Epithelial cell of esophagus (primary cell): ENCODE measurements around the gene CTNND1.

Experiments used
- DNase-seq: peaks from one replicate; pipeline ENCODE4 v3.0.0; 2010; ENCODE audit warnings: low read depth
- H3K4me3 ChIP-seq: 2 replicates; pipeline ENCODE4 v1.5.1; 2011; ENCODE audit warnings: mild to moderate bottlenecking, low read length, control low read depth
- TF ChIP-seq, protein P1 (sequence below): IDR thresholded peaks from 2 replicates; pipeline ENCODE4 v1.5.1; 2011; ENCODE audit warnings: low read depth, mild to moderate bottlenecking, low read length, control low read depth, inconsistent platforms; ENCODE audit not compliant: insufficient read depth; ENCODE audit errors: missing control alignments

CTNND1 gene

DNA sequence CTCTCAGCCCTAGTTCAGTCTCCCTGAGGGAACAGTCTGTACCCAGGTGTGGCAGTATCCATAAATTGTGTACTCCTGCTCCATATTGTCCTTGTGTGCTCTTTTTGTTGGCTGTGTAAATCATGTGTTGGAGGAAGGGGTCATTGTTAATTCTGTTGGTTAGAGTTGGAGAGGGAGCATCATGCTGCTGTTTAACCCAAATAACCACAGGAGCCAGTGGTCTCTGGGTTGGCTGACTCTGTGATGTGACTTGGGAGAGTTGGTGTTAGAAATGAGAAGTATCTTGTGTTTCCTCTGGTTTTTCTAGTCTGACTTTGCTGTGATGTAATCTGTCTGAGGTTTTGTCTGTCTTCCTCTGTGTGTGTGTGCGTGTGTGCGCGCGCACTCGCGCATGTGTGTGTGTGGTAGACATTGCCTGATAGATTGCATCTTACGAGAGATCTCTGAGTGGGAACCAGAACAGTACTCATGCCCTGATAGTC lies 30.5 kb downstream of the CTNND1 start:
- H3K4me3 ChIP-seq, result no peak overlapping the region
- TF ChIP-seq, protein P1, sequence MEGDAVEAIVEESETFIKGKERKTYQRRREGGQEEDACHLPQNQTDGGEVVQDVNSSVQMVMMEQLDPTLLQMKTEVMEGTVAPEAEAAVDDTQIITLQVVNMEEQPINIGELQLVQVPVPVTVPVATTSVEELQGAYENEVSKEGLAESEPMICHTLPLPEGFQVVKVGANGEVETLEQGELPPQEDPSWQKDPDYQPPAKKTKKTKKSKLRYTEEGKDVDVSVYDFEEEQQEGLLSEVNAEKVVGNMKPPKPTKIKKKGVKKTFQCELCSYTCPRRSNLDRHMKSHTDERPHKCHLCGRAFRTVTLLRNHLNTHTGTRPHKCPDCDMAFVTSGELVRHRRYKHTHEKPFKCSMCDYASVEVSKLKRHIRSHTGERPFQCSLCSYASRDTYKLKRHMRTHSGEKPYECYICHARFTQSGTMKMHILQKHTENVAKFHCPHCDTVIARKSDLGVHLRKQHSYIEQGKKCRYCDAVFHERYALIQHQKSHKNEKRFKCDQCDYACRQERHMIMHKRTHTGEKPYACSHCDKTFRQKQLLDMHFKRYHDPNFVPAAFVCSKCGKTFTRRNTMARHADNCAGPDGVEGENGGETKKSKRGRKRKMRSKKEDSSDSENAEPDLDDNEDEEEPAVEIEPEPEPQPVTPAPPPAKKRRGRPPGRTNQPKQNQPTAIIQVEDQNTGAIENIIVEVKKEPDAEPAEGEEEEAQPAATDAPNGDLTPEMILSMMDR, result no peak
- peak; percentile 60 for DNase-seq

DNA sequence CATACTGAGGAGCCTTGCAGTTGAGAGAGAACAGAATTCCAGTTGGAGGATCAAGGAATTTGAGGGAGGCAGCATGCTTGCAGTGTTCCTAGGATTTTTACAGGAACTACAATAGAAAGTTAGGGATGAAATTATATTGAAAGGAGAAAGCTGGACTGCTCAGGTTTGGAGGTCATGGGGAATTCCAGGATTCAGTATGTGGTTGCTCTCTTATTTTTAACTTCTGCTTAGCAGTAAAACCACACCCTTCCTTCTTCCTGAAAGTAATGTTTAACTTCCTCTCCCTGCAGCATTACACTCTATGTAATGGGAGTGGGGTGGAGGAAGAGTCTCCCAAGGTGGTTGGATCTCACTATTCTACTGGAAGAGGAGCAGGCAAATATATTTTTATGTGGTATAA lies 31.3 kb downstream of the CTNND1 start:
- peak; percentile 57 for DNase-seq
- TF ChIP-seq, protein P1, result no peak
- no peak overlapping the region for H3K4me3 ChIP-seq

DNA sequence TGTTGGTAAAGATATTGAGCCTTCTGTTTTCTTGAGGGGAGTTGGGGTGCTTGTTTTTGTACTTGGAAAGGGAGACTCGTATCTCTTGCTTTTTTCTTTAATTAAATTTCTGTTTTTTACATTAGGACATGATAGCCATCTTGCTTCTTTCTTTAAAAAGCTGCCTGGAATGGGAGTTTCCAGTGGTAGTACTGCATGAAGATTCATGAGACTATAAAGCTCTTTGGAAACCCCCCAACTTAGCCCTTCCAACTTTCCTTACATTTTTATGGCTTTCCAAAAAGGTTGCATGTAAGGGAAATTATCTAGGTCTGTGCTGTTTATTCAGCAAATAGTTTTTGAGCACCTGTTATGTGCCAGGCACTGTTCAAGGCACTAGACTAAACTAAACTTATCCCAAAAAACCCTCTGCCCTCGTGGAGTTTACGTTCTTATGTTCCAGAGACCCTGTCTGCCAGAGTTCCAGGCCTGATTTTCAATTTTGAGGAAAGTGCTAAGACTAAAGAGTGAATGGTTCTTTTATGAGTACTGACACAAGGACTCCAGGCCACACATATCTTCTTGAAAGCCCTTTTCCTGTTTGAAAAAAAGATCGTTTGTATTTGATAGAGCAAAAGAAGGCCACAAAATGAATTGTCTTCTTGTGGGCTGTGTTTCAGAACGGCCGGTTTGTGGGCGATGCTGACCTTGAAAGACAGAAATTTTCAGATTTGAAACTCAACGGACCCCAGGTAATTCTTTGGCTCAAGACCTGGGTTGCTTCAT lies 31.9 kb downstream of the CTNND1 start:
- H3K4me3 ChIP-seq, result no peak overlapping the region
- TF ChIP-seq, protein P1, result no peak
- no peak for DNase-seq

DNA sequence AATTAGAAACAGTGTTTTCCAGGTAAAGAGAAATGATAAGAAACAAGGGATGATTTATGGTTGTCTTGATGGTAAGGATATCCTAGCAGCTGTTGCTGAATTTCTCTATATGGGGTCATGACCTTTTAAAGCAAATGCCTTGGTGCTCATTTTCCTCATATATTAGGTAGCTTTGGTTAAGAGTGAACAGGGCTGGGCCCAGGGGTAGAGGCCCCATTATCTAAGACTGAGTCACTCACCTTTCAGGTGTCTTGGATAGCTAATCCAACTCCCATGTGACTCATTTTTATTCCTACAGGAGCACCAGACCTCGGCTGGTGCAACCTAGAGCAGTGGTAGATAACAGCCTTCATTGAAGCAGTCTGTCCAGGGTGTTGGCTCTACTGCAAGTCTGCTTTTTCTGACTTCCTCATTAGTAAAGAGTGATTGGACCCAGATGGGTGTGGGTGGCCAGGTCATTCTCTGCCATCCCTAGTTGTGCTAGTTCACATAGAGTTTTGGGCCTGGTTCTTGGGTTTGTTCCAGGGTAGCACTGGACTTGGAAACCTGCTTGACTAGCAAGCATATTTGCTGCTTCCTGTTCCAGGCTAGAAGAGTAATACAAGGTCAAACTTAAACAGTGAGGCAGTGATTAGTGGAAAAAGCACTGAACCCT lies 37.4 kb downstream of the CTNND1 start:
- peak; percentile 99 for DNase-seq
- H3K4me3 ChIP-seq, result no peak overlapping the region
- TF ChIP-seq, protein P1, result no peak

DNA sequence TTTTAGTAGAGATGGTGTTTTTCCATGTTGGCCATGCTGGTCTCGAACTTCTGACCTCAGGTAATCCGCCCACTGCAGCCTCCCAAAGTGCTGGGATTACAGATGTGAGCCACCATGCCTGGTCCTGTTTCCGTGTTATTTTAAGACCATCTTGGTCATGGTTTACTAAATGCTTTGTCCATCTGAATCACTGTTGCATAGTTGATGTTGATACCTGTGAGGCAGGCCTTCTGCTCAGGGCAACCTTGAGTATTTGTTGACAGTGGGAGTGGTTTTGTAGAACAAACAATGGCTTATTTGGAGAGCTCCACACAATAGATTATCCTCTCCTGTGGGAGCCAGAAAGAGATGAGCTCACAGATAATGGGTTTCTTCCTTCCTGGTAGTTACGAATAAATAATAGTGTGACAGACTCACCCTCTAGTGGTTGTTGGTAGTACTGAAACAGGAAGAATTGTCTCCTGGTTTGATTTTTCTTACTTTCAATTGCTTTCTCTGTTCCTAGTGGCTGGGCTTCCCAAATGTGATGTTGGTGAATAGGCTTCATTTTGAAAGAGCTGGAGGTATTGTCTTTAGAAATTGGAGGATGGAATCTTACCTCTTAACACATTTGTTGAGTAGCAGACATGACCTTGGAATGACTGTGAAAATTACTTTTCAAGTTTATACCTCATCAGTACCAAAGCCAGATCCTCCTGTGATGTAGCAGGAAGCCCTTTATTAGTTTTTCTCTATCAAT lies 39.0 kb downstream of the CTNND1 start:
- DNase-seq, result peak; percentile 98
- no peak overlapping the region for H3K4me3 ChIP-seq
- TF ChIP-seq, protein P1, result peak; percentile 70

DNA sequence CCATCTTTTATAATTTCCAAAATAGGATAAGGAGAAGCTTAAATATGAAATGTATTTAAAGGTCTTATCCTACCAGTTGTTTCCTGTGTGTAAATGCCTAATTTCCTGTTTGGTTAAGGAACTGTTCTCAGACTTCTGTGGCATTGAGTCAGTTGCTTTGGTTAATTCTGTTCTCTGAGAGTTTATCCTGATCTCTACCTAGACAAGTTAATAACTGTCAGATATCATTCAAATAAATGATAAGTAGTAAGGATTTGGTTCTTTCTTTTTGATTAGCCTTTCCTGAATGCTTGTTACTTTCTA lies 39.5 kb downstream of the CTNND1 start:
- H3K4me3 ChIP-seq, result no peak overlapping the region
- TF ChIP-seq, protein P1, result no peak
- no peak for DNase-seq
